KMS-11 (cell line): ENCODE data around the gene ANOS1.

ENCODE experiments used
- H2AFZ ChIP-seq: fragments of 200-600 bp; sonication (generic); 2 replicates; pipeline ENCODE4 v1.6.1; 2016; ENCODE audit warnings: antibody characterized with exemption, mixed run types, low read depth
- H3K27ac ChIP-seq: fragments of 200-600 bp; sonication (generic); 2 replicates; pipeline ENCODE4 v1.6.1; 2016; ENCODE audit warnings: mild to moderate bottlenecking, mixed run types
- H3K27me3 ChIP-seq: fragments of 200-600 bp; sonication (generic); 2 replicates; pipeline ENCODE4 v1.6.1; 2017; ENCODE audit warnings: mild to moderate bottlenecking, low read depth, mixed run types, moderate library complexity; ENCODE audit not compliant: insufficient read depth
- H3K36me3 ChIP-seq: fragments of 200-600 bp; sonication (generic); 2 replicates; pipeline ENCODE4 v1.6.1; 2017; ENCODE audit warnings: mild to moderate bottlenecking, mixed run types; ENCODE audit not compliant: insufficient read depth
- H3K4me1 ChIP-seq: fragments of 200-600 bp; sonication (generic); 2 replicates; pipeline ENCODE4 v1.6.1; 2016; ENCODE audit warnings: mild to moderate bottlenecking, low read depth, mixed run types; ENCODE audit not compliant: poor library complexity, severe bottlenecking
- H3K4me2 ChIP-seq: fragments of 200-600 bp; sonication (generic); 2 replicates; pipeline ENCODE4 v1.7.0; 2016; ENCODE audit warnings: mild to moderate bottlenecking, mixed run types
- H3K4me3 ChIP-seq: fragments of 200-600 bp; sonication (generic); IDR thresholded peaks from 2 replicates; pipeline ENCODE4 v1.6.1; 2017; ENCODE audit warnings: low read depth, low read length, mixed read lengths; ENCODE audit not compliant: insufficient read depth
- H3K79me2 ChIP-seq: fragments of 200-600 bp; sonication (generic); 2 replicates; pipeline ENCODE4 v1.6.1; 2016; ENCODE audit warnings: low read depth, mixed run types; ENCODE audit not compliant: insufficient read depth
- H3K9ac ChIP-seq: fragments of 200-600 bp; sonication (generic); 2 replicates; pipeline ENCODE4 v1.6.1; 2016; ENCODE audit warnings: mild to moderate bottlenecking, mixed run types
- H4K20me1 ChIP-seq: fragments of 200-600 bp; sonication (generic); 2 replicates; pipeline ENCODE4 v1.6.1; 2016; ENCODE audit warnings: mild to moderate bottlenecking, mixed run types; ENCODE audit not compliant: insufficient read depth
- TF ChIP-seq, protein P1 (sequence below): fragments of 200-600 bp; sonication (generic); conservative IDR thresholded peaks from 2 replicates; pipeline ENCODE4 v1.6.1; 2017; ENCODE audit warnings: low read depth, mild to moderate bottlenecking, antibody characterized with exemption, low read length, moderate library complexity, mixed read lengths

ANOS1 gene

DNA sequence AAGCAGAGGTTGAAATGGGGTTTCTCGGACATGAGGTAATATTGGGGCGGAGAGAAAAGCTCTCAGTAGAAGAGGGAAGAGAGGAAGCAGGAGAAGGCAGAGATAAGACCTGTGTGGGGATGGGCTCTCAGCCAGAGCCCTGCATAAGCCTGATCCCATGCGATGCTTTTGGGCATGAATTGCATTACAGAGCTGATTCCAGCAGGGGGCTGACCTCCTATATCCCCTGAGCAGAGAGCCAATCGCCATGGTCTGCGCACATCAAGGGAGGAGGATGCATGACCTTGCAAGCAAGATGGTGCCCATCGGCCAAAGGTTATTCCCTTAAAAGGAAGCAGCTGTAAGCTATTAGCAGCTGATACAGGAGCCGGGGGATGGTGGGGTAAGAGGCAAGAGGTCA lies 7.6 kb downstream of the ANOS1 start:
- Histone ChIP-seq H2AFZ (no peak overlapping the region), H3K27ac (no peak overlapping the region), H3K4me1 (no peaks in the 10 kb centered on the region), H3K27me3 (no peaks in the 10 kb centered on the region), H3K4me2 (no peak overlapping the region), H3K79me2 (no peaks in the 10 kb centered on the region), H3K9ac (no peak overlapping the region), H3K4me3 (no peak overlapping the region), H3K36me3 (no peaks in the 10 kb centered on the region), H4K20me1 (no peaks in the 10 kb centered on the region)
- TF ChIP-seq, protein P1, sequence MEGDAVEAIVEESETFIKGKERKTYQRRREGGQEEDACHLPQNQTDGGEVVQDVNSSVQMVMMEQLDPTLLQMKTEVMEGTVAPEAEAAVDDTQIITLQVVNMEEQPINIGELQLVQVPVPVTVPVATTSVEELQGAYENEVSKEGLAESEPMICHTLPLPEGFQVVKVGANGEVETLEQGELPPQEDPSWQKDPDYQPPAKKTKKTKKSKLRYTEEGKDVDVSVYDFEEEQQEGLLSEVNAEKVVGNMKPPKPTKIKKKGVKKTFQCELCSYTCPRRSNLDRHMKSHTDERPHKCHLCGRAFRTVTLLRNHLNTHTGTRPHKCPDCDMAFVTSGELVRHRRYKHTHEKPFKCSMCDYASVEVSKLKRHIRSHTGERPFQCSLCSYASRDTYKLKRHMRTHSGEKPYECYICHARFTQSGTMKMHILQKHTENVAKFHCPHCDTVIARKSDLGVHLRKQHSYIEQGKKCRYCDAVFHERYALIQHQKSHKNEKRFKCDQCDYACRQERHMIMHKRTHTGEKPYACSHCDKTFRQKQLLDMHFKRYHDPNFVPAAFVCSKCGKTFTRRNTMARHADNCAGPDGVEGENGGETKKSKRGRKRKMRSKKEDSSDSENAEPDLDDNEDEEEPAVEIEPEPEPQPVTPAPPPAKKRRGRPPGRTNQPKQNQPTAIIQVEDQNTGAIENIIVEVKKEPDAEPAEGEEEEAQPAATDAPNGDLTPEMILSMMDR, result peak; percentile 38

DNA sequence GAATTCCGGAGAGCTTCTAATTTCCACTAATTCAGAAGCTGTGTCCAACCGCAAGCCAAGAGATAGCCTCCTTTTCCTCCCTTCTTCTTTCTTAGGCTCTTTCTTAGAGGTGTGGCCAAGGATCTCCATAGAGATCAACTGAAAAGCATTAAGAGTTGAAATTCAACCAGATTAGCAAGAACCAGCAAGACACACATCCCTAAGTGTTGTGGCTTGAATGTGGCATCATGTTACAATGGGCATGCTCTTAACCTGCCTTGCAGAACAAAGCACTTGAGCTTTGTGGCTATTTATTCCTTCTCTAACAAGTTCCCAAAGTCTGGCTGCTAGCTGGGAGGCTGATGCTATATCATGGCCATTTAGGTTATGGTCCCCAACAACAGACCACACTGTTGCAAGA lies 10.4 kb downstream of the ANOS1 start:
- Histone ChIP-seq H3K4me1 (no peaks in the 10 kb centered on the region), H3K9ac (no peak overlapping the region), H3K4me2 (no peak overlapping the region), H3K27me3 (no peaks in the 10 kb centered on the region), H3K4me3 (no peak overlapping the region), H3K79me2 (no peaks in the 10 kb centered on the region), H3K27ac (no peak overlapping the region), H4K20me1 (no peaks in the 10 kb centered on the region), H2AFZ (no peak overlapping the region), H3K36me3 (no peaks in the 10 kb centered on the region)
- TF ChIP-seq, protein P1, result no peak

DNA sequence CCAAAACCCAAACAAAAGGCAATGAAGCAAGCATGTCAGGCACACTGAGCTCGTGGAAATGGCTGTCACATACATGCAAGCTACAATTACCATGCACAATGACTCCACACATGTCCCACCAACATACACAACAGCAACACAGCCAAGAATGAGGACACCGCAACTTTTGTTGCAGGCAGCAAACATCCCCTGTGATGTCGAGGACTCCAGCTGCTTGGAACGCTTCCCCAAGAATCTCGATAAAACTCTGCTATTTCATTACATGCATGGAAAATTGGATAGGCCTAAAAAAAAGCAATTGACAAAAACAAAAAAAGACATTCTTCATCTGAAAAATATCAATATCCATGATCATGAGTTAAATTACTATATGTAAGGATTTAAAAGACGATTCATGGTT lies 11.8 kb downstream of the ANOS1 start:
- TF ChIP-seq, protein P1, result no peak
- Histone ChIP-seq H3K4me3 (no peak overlapping the region), H3K4me1 (no peaks in the 10 kb centered on the region), H3K27me3 (no peaks in the 10 kb centered on the region), H3K36me3 (no peaks in the 10 kb centered on the region), H2AFZ (no peak overlapping the region), H3K4me2 (no peak overlapping the region), H3K79me2 (no peaks in the 10 kb centered on the region), H4K20me1 (no peaks in the 10 kb centered on the region), H3K27ac (no peak overlapping the region), H3K9ac (no peak overlapping the region)

DNA sequence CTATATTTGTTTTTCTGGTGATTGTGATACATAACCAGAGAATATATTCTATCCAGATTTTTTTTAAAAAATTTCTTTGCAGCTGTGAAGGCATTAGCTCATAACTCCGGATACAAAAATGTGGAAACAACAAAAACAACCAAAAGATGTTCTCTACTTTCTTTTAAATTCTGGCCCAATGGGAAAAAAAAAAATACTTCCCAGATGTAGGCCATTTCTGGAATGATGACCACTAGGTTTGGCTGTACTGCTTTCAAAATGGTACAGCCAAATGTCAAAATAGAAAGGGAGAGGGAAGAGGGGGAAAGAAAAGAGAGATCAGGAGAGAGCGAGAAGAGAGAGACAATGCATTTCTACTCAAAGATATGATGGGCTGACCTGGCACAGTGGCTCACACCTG lies 14.6 kb downstream of the ANOS1 start:
- TF ChIP-seq, protein P1, result no peak
- H3K79me2 ChIP-seq, result no peaks in the 10 kb centered on the region
- H4K20me1 ChIP-seq, result no peaks in the 10 kb centered on the region
- no peak overlapping the region for H3K4me3 ChIP-seq
- H3K36me3 ChIP-seq, result no peaks in the 10 kb centered on the region
- no peak overlapping the region for H2AFZ ChIP-seq
- no peak overlapping the region for H3K9ac ChIP-seq
- no peaks in the 10 kb centered on the region for H3K27me3 ChIP-seq
- no peak overlapping the region for H3K4me2 ChIP-seq
- no peaks in the 10 kb centered on the region for H3K4me1 ChIP-seq
- H3K27ac ChIP-seq, result no peak overlapping the region
